Measurements from ENCODE around the gene ADD1.

The ADD1 gene

GRCh38 chr4:2797545-2798305 is 45.9 kb upstream of the ADD1 start:
- ChIA-PET CTCF (interaction anchor here (0.6 to 1.6 kb wide), 2 partner anchors 31 to 82 kb away, joined by 3 read pairs; no protein-coding TSS in a partner anchor), POLR2A (ENCODE audit: low non-redundant PET) (no interaction called here)

GRCh38 chr4:2798399-2799223 is 45.0 kb upstream of the ADD1 start:
- peak overlapping the region; percentile 99 for H3K27ac ChIP-seq
- POLR2A ChIA-PET (ENCODE audit: low non-redundant PET), result no interaction called here
- no peak for DNase-seq (ENCODE audit: low spot score)
- CTCF ChIA-PET, result interaction anchor here (1.6 kb wide), 1 partner anchor 81 kb away, joined by 3 read pairs; no protein-coding TSS in a partner anchor
- TF ChIP-seq CTCF (conservative IDR thresholded peaks at IDR 0.05; ENCODE audit: low read depth), result no peak

More at GRCh38 chr4:2797545-2798305, 45.9 kb upstream of the ADD1 start:
- no peak for DNase-seq (ENCODE audit: low spot score)
- peak overlapping the region; percentile 99 for H3K27ac ChIP-seq
- no peak for TF ChIP-seq CTCF (conservative IDR thresholded peaks at IDR 0.05; ENCODE audit: low read depth)

- TF ChIP-seq CTCF (conservative IDR thresholded peaks at IDR 0.05; ENCODE audit: low read depth), result no peak
- ChIA-PET CTCF (interaction anchor here (1.0 kb wide), 1 partner anchor 53 kb away, joined by 4 read pairs; no protein-coding TSS in a partner anchor), POLR2A (ENCODE audit: low non-redundant PET) (no interaction called here)
- no peak for DNase-seq (ENCODE audit: low spot score)
- peak overlapping the region; percentile 99 for H3K27ac ChIP-seq
These were observed 44.3 kb upstream of the ADD1 start for GRCh38 chr4:2799224-2799911.

GRCh38 chr4:2799971-2800690 is 43.5 kb upstream of the ADD1 start:
- CTCF ChIA-PET, result interaction anchor here (1.0 kb wide), 1 partner anchor 54 kb away, joined by 4 read pairs; no protein-coding TSS in a partner anchor
- POLR2A ChIA-PET (ENCODE audit: low non-redundant PET), result no interaction called here
- TF ChIP-seq CTCF (conservative IDR thresholded peaks at IDR 0.05; ENCODE audit: low read depth), result 0 out of 2 replicates have a peak, but pooled peaks have one; percentile 16
- peak overlapping the region; percentile 99 for H3K27ac ChIP-seq
- DNase-seq (ENCODE audit: low spot score), result no peak

GRCh38 chr4:2800691-2801596 is 42.7 kb upstream of the ADD1 start:
- ChIA-PET CTCF (interaction anchor here (1.0 kb wide), 1 partner anchor 55 kb away, joined by 4 read pairs; no protein-coding TSS in a partner anchor), POLR2A (ENCODE audit: low non-redundant PET) (no interaction called here)
- no peak for DNase-seq (ENCODE audit: low spot score)
- TF ChIP-seq CTCF (conservative IDR thresholded peaks at IDR 0.05; ENCODE audit: low read depth), result no peak
- peak overlapping the region; percentile 99 for H3K27ac ChIP-seq

Measured in RWPE1 (cell line).